GM23248 (cell line): ENCODE results near the gene CAPN11. TPM values are rescaled to one million over a fixed set of nuclear protein-coding genes. Genes with fewer than 3 reads are reported as not detected.
A peak's percentile ranks its signal among the peaks of the same experiment; 100 is the strongest.

Source experiments
- DNase-seq: peaks from one replicate; pipeline ENCODE4 v3.0.0-alpha.2; 2015
- H2AFZ ChIP-seq: fragments of 200-600 bp; sonication (generic); 2 replicates; pipeline ENCODE4 v1.6.1; 2016; ENCODE audit warnings: antibody characterized with exemption
- H3F3A ChIP-seq: fragments of 200-600 bp; sonication (generic); 2 replicates; pipeline ENCODE4 v1.6.1; 2016; ENCODE audit warnings: mild to moderate bottlenecking, antibody characterized with exemption, mixed run types; ENCODE audit not compliant: insufficient read depth
- H3K27ac ChIP-seq: fragments of 200-600 bp; sonication (generic); 2 replicates; pipeline ENCODE4 v1.5.1; 2016; ENCODE audit warnings: mild to moderate bottlenecking
- H3K27me3 ChIP-seq: fragments of 200-600 bp; sonication (generic); replicated peaks from 2 replicates; pipeline ENCODE4 v1.6.1; 2016; ENCODE audit warnings: mild to moderate bottlenecking; ENCODE audit not compliant: insufficient read depth
- H3K36me3 ChIP-seq: fragments of 200-600 bp; sonication (generic); 2 replicates; pipeline ENCODE4 v1.6.1; 2016; ENCODE audit warnings: low read depth, mild to moderate bottlenecking
- H3K4me1 ChIP-seq: fragments of 200-600 bp; sonication (generic); 2 replicates; pipeline ENCODE4 v1.6.1; 2016; ENCODE audit warnings: mild to moderate bottlenecking; ENCODE audit not compliant: insufficient read depth
- H3K4me2 ChIP-seq: fragments of 200-600 bp; sonication (generic); one replicate; pipeline ENCODE4 v1.6.1; 2016; ENCODE audit warnings: mild to moderate bottlenecking; ENCODE audit not compliant: unreplicated experiment
- H3K4me3 ChIP-seq: fragments of 200-600 bp; sonication (generic); 2 replicates; pipeline ENCODE4 v1.5.1; 2016; ENCODE audit warnings: mild to moderate bottlenecking
- H3K79me2 ChIP-seq: fragments of 200-600 bp; sonication (generic); 2 replicates; pipeline ENCODE4 v1.6.1; 2016; ENCODE audit warnings: mild to moderate bottlenecking; ENCODE audit not compliant: insufficient read depth
- H3K9ac ChIP-seq: fragments of 200-600 bp; sonication (generic); 2 replicates; pipeline ENCODE4 v1.6.1; 2016; ENCODE audit warnings: mild to moderate bottlenecking
- H3K9me2 ChIP-seq: fragments of 200-600 bp; sonication (generic); 2 replicates; pipeline ENCODE4 v1.6.1; 2016; ENCODE audit warnings: mixed run types, mild to moderate bottlenecking, moderate library complexity; ENCODE audit not compliant: insufficient read depth
- H3K9me3 ChIP-seq: fragments of 200-600 bp; sonication (generic); one replicate; pipeline ENCODE4 v1.6.1; 2017; ENCODE audit warnings: low read depth
- H4K20me1 ChIP-seq: fragments of 200-600 bp; sonication (generic); 2 replicates; pipeline ENCODE4 v1.6.0; 2016; ENCODE audit not compliant: insufficient read depth
- EZH2 ChIP-seq: fragments of 200-600 bp; sonication (generic); IDR thresholded peaks from 2 replicates; pipeline ENCODE4 v1.6.1; 2018; ENCODE audit warnings: antibody characterized with exemption, mild to moderate bottlenecking; ENCODE audit not compliant: insufficient read depth, poor library complexity, severe bottlenecking
- EZH2phosphoT487 ChIP-seq: fragments of 200-600 bp; sonication (generic); IDR thresholded peaks from 2 replicates; pipeline ENCODE4 v1.6.1; 2018; ENCODE audit warnings: antibody characterized with exemption, moderate library complexity, mild to moderate bottlenecking, low read depth; ENCODE audit not compliant: insufficient read depth
- whole genome bisulfite sequencing, 2 experiments: methylation state at CpG; one replicate each; pipeline ENCODE4 v1.1.6; 2015 to 2017; ENCODE audit warnings: low lambda C conversion rate in 2 of 2, low coverage in 1 of 2; ENCODE audit errors: missing lambda C conversion rate in 2 of 2; 5-methylcytosine and 5-hydroxymethylcytosine counted together
- in situ Hi-C: fragments of 300-500 bp; cut with MboI; formaldehyde crosslinking; loops from 2 replicates; pipeline ENCODE4 v1.15.0; 2020
- polyA plus RNA-seq: library from polyadenylated mRNA; unstranded; fragments of >200 nt; fragmentation: Nextera tagmentation; extraction: Ambion mirVana; gene quantifications from 2 replicates; pipeline ENCODE4 v1.2.1, GENCODE V29; 2016
- total RNA-seq: library from RNA; depleted of rRNA; stranded (reverse); fragments of >200 nt; shearing (Covaris generic); gene quantifications from 2 replicates; pipeline ENCODE4 v1.2.3, GENCODE V29; 2014

CAPN11 gene
- total and polyA plus RNA-seq, 2 experiments from 2014 or later: not detected

- H3K4me3 ChIP-seq: peak overlapping the region; percentile 64
- in situ Hi-C loops: no loop called here
- peaks cover 21% of the 10 kb centered on the region for H3K4me1 ChIP-seq
- H3F3A ChIP-seq: peaks cover 13% of the 10 kb centered on the region
- no peaks in the 10 kb centered on the region for H3K9me2 ChIP-seq
- peak overlapping the region; percentile 77 for H2AFZ ChIP-seq
- TF ChIP-seq EZH2phosphoT487 (no peak), EZH2 (no peak)
- H4K20me1 ChIP-seq: no peaks in the 10 kb centered on the region
- H3K4me2 ChIP-seq: peak overlapping the region; percentile 78
- no peaks in the 10 kb centered on the region for H3K79me2 ChIP-seq
- no peaks in the 10 kb centered on the region for H3K36me3 ChIP-seq
- H3K9me3 ChIP-seq: no peaks in the 10 kb centered on the region
- peak overlapping the region; percentile 49 for H3K9ac ChIP-seq
- 3 to 4% methylated on average over 28 to 45 of the region's 45 CpGs for WGBS, 2 experiments
- no peak overlapping the region for H3K27ac ChIP-seq
- peak; percentile 73 for DNase-seq
- H3K27me3 ChIP-seq: no peaks in the 10 kb centered on the region
These were observed 60.6 kb downstream of the CAPN11 start for GRCh38 chr6:44219053-44219814.

- Histone ChIP-seq H3F3A (peaks cover 19% of the 10 kb centered on the region), H3K27ac (no peak overlapping the region), H2AFZ (no peak overlapping the region), H3K9me2 (no peaks in the 10 kb centered on the region), H3K27me3 (no peaks in the 10 kb centered on the region), H3K9me3 (no peaks in the 10 kb centered on the region), H3K36me3 (no peaks in the 10 kb centered on the region), H3K4me2 (no peak overlapping the region), H3K4me3 (no peak overlapping the region), H3K9ac (no peak overlapping the region), H3K4me1 (peaks cover 24% of the 10 kb centered on the region), H3K79me2 (no peaks in the 10 kb centered on the region; the same call in 1 of the 2 replicates), H4K20me1 (no peaks in the 10 kb centered on the region)
- 36 to 46% methylated on average over 17 to 26 of the region's 28 CpGs for WGBS, 2 experiments
- DNase-seq: no peak
- in situ Hi-C loops: no loop called here
- TF ChIP-seq EZH2phosphoT487: no peak
- TF ChIP-seq EZH2: no peak
These were observed 61.5 kb downstream of the CAPN11 start for GRCh38 chr6:44219815-44220784.

DNA sequence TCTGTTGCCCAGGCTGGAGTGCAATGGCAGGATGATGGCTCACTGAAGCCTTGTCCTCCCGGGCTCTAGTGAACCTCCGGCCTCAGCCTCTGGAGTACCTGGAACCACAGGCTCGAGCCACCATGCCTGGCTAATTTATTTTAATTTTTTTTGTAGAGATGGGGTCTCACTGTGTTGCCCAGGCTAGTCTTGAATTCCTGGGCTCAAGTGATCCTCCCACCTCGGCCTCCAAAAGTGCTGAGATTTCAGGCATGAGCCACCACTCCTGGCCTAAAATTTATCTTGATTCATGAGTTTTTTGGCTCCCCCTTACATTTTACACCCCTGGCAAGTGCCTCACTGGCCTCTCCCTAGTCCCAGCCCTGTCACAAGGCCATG lies 62.3 kb downstream of the CAPN11 start:
- TF ChIP-seq EZH2 (no peak), EZH2phosphoT487 (no peak)
- Histone ChIP-seq H4K20me1 (no peaks in the 10 kb centered on the region), H2AFZ (peak overlapping the region; percentile 16), H3K9ac (peak overlapping the region; percentile 38; the same call in 1 of the 2 replicates), H3K4me1 (peaks cover 24% of the 10 kb centered on the region), H3K27me3 (no peaks in the 10 kb centered on the region), H3K9me3 (no peaks in the 10 kb centered on the region), H3F3A (peaks cover 19% of the 10 kb centered on the region), H3K36me3 (no peaks in the 10 kb centered on the region), H3K4me2 (peak overlapping the region; percentile 35), H3K9me2 (no peaks in the 10 kb centered on the region), H3K79me2 (no peaks in the 10 kb centered on the region; the same call in 1 of the 2 replicates), H3K4me3 (no peak overlapping the region), H3K27ac (peak overlapping the region; percentile 35)
- WGBS, 2 experiments: 42 to 43% methylated on average over 4 of the region's 4 CpGs
- in situ Hi-C loops: no loop called here
- DNase-seq: no peak

DNA sequence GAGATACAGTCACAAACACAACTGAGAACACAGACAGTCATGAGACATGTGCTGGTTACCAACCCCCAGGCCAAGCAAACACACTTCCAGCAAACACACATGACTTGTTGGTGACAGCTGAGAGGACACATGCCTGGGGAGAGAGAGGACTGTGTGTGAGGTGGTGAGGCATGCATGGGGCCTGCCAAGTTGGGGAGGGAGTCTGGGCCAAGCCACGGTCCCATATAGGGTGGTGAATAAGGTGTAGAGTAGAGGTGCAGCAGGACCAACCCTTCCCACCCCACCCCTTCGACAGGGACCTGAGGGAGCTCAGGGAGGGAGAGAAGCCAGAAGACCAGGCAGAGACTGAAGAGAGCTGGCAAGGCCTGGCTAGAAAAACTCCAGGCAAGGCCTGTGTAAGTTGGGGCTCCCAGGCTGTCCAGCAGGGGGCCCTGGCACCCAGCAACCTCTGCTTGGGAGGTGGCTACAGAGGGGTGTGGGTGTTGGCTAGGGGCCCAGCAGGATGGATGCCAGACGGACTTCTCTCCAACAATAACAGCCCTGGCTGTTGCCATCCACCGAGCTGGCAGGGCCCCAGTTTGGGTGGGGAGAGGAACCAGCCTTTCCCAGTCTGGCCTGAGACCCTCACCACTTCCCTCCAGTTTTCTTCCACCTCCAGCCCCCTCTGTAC lies 62.8 kb downstream of the CAPN11 start:
- WGBS, 2 experiments: 6 to 9% methylated on average over 4 of the region's 4 CpGs
- H4K20me1 ChIP-seq: no peaks in the 10 kb centered on the region
- no peaks in the 10 kb centered on the region; the same call in 1 of the 2 replicates for H3K79me2 ChIP-seq
- in situ Hi-C loops: no loop called here
- peaks cover 24% of the 10 kb centered on the region for H3K4me1 ChIP-seq
- H3K27me3 ChIP-seq: no peaks in the 10 kb centered on the region
- H3K27ac ChIP-seq: peak overlapping the region; percentile 35
- peak overlapping the region; percentile 16 for H2AFZ ChIP-seq
- no peak overlapping the region for H3K4me3 ChIP-seq
- H3F3A ChIP-seq: peaks cover 19% of the 10 kb centered on the region
- peak overlapping the region; percentile 35 for H3K4me2 ChIP-seq
- no peaks in the 10 kb centered on the region for H3K9me3 ChIP-seq
- no peaks in the 10 kb centered on the region for H3K9me2 ChIP-seq
- DNase-seq: peak; percentile 87
- no peaks in the 10 kb centered on the region for H3K36me3 ChIP-seq
- H3K9ac ChIP-seq: peak overlapping the region; percentile 38; the same call in 1 of the 2 replicates
- no peak for TF ChIP-seq EZH2phosphoT487
- TF ChIP-seq EZH2: no peak
